Panc1 (cell line): ENCODE results near the gene KCNIP4. TPM values are rescaled to one million over a fixed set of nuclear protein-coding genes. Genes with fewer than 3 reads are reported as not detected.

Source experiments
- ATAC-seq: fragments of 200-7000 bp; cut with Tn5 transposase; 2 replicates; pipeline ENCODE4 v1.9.1; 2020; ENCODE audit warnings: mild to moderate bottlenecking, moderate library complexity
- BruUV-seq: library from RNA; stranded (reverse); fragments of 400-500 nt; replicated peaks from 2 replicates; lab custom pipeline; 2021; lab: Mats Ljungman, UMichigan
- CTCF ChIA-PET: fragments of 300-600 bp; sonication (Branson Sonifier 250); formaldehyde crosslinking; loops from one replicate; lab custom pipeline; 2022; ENCODE audit warnings: antibody characterized with exemption; lab: Charles Lee
- POLR2A ChIA-PET: fragments of 300-600 bp; sonication (Branson Sonifier 250); formaldehyde crosslinking; loops from one replicate; lab custom pipeline; 2022; ENCODE audit warnings: antibody characterized with exemption; lab: Charles Lee
- DNase-seq: peaks from one replicate; pipeline ENCODE4 v3.0.0-alpha.2; 2010; ENCODE audit warnings: low read depth, low spot score
- H3K27ac ChIP-seq: 2 replicates; pipeline ENCODE4 v1.5.1; 2011; ENCODE audit warnings: mild to moderate bottlenecking, low read length, inconsistent platforms
- H3K27me3 ChIP-seq: fragments of 200-500 bp; sonication (Bioruptor generic); 2 replicates; pipeline ENCODE4 v1.6.0; 2014; ENCODE audit warnings: low read length, inconsistent platforms; ENCODE audit not compliant: control insufficient read depth, insufficient read depth
- H3K36me3 ChIP-seq: fragments of 200-500 bp; sonication (Bioruptor generic); 2 replicates; pipeline ENCODE4 v1.5.1; 2014; ENCODE audit warnings: inconsistent platforms, mild to moderate bottlenecking, low read length, moderate library complexity; ENCODE audit not compliant: control insufficient read depth, insufficient read depth
- H3K4me1 ChIP-seq: 2 replicates; pipeline ENCODE4 v1.5.1; 2011; ENCODE audit warnings: inconsistent platforms, mild to moderate bottlenecking, low read length, moderate library complexity; ENCODE audit not compliant: control insufficient read depth, insufficient read depth
- H3K4me3 ChIP-seq, 2 experiments: 2 replicates each; pipeline ENCODE4 v1.5.1; 2011 to 2012; ENCODE audit warnings: low read depth in 2 of 2, low read length in 2 of 2, mild to moderate bottlenecking in 2 of 2, inconsistent platforms in 1 of 2, moderate library complexity in 1 of 2
- H3K9me3 ChIP-seq: fragments of 200-500 bp; sonication (Bioruptor generic); 2 replicates; pipeline ENCODE4 v1.5.1; 2014; ENCODE audit warnings: low read depth, mild to moderate bottlenecking, inconsistent platforms, low read length, moderate library complexity; ENCODE audit not compliant: control insufficient read depth, insufficient read depth
- CTCF ChIP-seq: fragments of 450-650 bp; IDR thresholded peaks from 2 replicates; pipeline ENCODE4 v1.5.1; 2017; ENCODE audit warnings: mild to moderate bottlenecking
- POLR2AphosphoS5 ChIP-seq: IDR thresholded peaks from 2 replicates; pipeline ENCODE4 v1.6.1; 2012; ENCODE audit warnings: mild to moderate bottlenecking, low read depth, low read length, moderate library complexity
- REST ChIP-seq, 2 experiments: IDR thresholded peaks; 2 replicates each; pipeline ENCODE4 v1.6.1; 2011 to 2012; ENCODE audit warnings: low read depth in 2 of 2, control low read depth in 1 of 2, low read length in 1 of 2, mild to moderate bottlenecking in 1 of 2, moderate library complexity in 1 of 2; ENCODE audit not compliant: insufficient read depth in 1 of 2
- SIN3A ChIP-seq: IDR thresholded peaks from 2 replicates; pipeline ENCODE4 v1.6.1; 2012; ENCODE audit warnings: low read depth, mild to moderate bottlenecking, low read length, moderate library complexity, borderline replicate concordance; ENCODE audit not compliant: insufficient read depth
- TCF7L2 ChIP-seq: IDR thresholded peaks from 2 replicates; pipeline ENCODE4 v1.6.1; 2011; ENCODE audit warnings: mild to moderate bottlenecking, low read depth, low read length, inconsistent platforms
- in situ Hi-C: cut with HindIII; loops from 2 replicates; pipeline ENCODE4 v1.10.0; 2016; ENCODE audit warnings: low sequenced_read_pairs, low pct_unique_long_range_greater_than_20kb
- intact Hi-C: fragments of 100-400 bp; cut with micrococcal nuclease; formaldehyde crosslinking; loops from one replicate; pipeline ENCODE4 v1.10.0; 2022; ENCODE audit not compliant: unreplicated experiment
- total RNA-seq: library from RNA; stranded (reverse); gene quantifications from one replicate; pipeline ENCODE4 v1.2.1, GENCODE V29; 2021; ENCODE audit not compliant: unreplicated experiment

The KCNIP4 gene
- total RNA-seq, 1 experiment from 2014 or later = not detected

- no peak for TF ChIP-seq POLR2AphosphoS5
- no peak for TF ChIP-seq REST (IDR thresholded peaks at IDR 0.05; ENCODE audit: insufficient read depth in 1 of 2, low read depth in 2 of 2, low read length in 1 of 2)
- no peak for TF ChIP-seq CTCF
- TF ChIP-seq SIN3A = no peak
- no peak for TF ChIP-seq TCF7L2
- intact Hi-C loops = no loop called here
- Histone ChIP-seq H3K4me3 (no peak overlapping the region), H3K9me3 (no peaks in the 10 kb centered on the region), H3K4me1 (no peaks in the 10 kb centered on the region), H3K27me3 (no peaks in the 10 kb centered on the region), H3K27ac (no peak overlapping the region), H3K36me3 (no peaks in the 10 kb centered on the region)
- no peak for ATAC-seq
- DNase-seq = no peak
- in situ Hi-C loops = no loop called here
- ChIA-PET POLR2A (no interaction called here), CTCF (no interaction called here)
- BruUV-seq = no TSS peak
Observed at GRCh38 chr4:21276046-21276445, 672.5 kb downstream of the KCNIP4 start.

- intact Hi-C loops = no loop called here
- Histone ChIP-seq H3K27me3 (no peaks in the 10 kb centered on the region), H3K36me3 (no peaks in the 10 kb centered on the region), H3K27ac (no peak overlapping the region), H3K9me3 (no peaks in the 10 kb centered on the region), H3K4me3 (no peak overlapping the region), H3K4me1 (no peaks in the 10 kb centered on the region)
- in situ Hi-C loops = no loop called here
- BruUV-seq = no TSS peak
- no peak for DNase-seq
- TF ChIP-seq TCF7L2 (no peak), SIN3A (no peak), CTCF (no peak)
- CTCF ChIA-PET = interaction anchor here (0.6 kb wide), 1 partner anchor 584 kb away, joined by 6 read pairs; no protein-coding TSS in a partner anchor
- POLR2A ChIA-PET = no interaction called here
- ATAC-seq = no peak
Observed at GRCh38 chr4:21271439-21272052, 677.0 kb downstream of the KCNIP4 start.
